ENCODE data around the gene HTR6.

GRCh38 chr1:19620786-19621185 lies 43.9 kb upstream of the HTR6 start:
- TF ChIP-seq CTCF (IDR thresholded peaks at IDR 0.05) (no peak), REST (IDR thresholded peaks at IDR 0.05; ENCODE audit: insufficient read depth in 1 of 2, low read depth in 2 of 2, low read length in 1 of 2) (no peak), POLR2AphosphoS5 (IDR thresholded peaks at IDR 0.05; ENCODE audit: low read depth, low read length) (no peak), TCF7L2 (IDR thresholded peaks at IDR 0.05; ENCODE audit: low read depth, low read length) (no peak)

Data from Panc1 (cell line).